Activated T-helper 1 cell treated with Interleukin-2 at 50 U/mL for 16 hours (primary cell): ENCODE measurements around the gene NDE1.

ENCODE experiments used
- DNase-seq: peaks from one replicate; pipeline ENCODE4 v3.0.0-alpha.2; 2020; ENCODE audit warnings: low read depth

Gene NDE1

DNA sequence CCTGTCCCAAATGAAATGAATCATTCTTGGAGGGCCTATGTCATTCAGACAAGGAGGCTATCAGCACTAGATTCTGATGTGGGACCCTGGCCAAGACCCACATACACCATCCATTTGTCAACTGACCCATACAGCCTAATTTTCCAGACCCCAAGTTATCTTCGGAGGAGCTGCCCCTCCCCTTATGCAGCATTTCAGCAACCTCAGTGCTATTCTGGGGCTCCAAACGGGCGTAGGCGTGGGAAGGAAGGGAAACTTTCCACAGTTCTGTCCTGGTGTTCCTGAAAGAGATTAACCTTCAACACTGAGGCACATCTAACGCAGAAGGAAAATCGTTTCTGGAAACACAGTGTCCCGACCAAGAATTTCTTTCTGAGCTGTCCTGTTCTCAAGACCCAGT, 120.1 kb downstream of the NDE1 start:
- DNase-seq: no peak

GRCh38 chr16:15770512-15770911, 120.5 kb downstream of the NDE1 start:
- no peak for DNase-seq

DNA sequence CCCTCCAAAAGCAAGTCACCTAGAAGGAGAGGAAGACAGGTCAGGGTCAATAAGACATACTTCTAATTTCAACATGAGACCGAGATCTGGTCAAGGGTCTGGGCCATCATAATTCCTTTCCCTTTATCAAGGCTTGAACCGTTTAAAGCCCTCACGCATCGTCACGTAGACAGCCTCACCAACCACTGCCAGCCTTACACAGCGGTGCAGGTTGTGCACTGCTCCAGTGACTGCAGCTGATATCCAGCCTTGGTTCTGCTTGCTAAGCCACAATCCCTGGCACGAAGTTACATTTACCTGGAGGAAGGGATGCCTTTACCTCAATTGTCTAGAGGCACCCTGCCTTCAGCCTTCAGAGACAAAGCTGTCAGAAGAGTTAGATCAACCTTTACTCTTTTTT, 121.6 kb downstream of the NDE1 start:
- no peak for DNase-seq

- no peak for DNase-seq
Measured at GRCh38 chr16:15772579-15773293, 122.7 kb downstream of the NDE1 start.

- no peak for DNase-seq
Measured at GRCh38 chr16:15773968-15774367, 123.9 kb downstream of the NDE1 start.

DNA sequence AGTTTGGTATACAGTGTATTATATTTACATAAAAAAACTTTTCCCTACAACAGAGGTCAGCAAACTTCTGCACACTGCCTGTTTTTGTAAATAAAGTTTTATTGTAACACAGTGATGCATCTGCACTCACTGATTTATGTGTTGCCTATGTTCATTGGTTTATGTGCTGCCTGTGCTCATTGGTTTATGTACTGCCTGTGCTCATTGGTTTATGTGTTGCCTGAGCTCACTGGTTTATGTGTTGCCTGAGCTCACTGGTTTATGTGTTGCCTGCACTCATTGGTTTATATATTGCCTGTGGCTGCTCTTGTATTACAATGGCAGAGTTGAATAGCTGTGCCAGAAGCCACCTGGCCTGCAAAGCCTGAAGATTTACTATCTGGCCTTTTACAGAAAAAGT, 125.2 kb downstream of the NDE1 start:
- DNase-seq: no peak

DNA sequence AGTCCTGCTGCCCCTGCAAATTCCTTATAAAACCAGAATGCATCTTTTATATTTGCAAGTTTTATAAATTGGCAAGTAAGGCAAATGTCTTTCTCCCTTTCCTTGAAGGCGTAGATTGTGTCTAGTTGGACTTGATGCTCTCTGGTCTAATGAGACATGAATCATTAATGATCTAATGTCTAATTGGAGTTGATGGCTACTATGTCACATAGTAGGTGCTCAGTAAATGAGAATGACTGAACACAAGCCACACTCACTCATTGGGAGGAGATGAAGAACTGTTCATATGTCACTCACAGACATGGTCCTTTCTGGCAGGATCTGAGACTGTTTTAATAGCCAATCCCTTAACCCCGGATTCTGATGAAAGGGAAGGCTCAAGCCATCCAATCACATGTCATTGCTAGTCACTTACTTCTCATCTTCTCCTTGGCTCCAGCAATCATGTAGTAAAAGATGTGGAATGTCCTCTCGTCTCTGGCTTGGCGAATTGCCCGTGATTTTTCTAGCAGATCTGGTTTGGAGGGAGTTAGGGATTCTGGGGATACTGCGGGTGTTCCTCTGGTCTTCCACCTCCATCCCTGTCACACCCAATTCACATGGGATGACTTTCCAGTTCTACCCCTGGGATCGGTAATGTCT, 125.7 kb downstream of the NDE1 start:
- no peak for DNase-seq
